Aorta (tissue), 5 donors: ENCODE results near the gene EFEMP2. TPM values are rescaled to one million over a fixed set of nuclear protein-coding genes. Genes with fewer than 3 reads are reported as not detected.
"Not testable (repeated sequence)": the region's sequence is repeated elsewhere in the genome, so short reads cannot be mapped to it uniquely, and the experiment has no call there.

Experiments used
- ATAC-seq: fragments of 200-7000 bp; cut with Tn5 transposase; one replicate; pipeline ENCODE4 v1.9.1; 2022; ENCODE audit warnings: moderate library complexity; ENCODE audit not compliant: low FRiP score
- DNase-seq, 2 donors: peaks; one replicate each; pipeline ENCODE4 v3.0.0-alpha.2; 2020
- H3K27ac ChIP-seq, 2 donors: one replicate each; pipeline ENCODE4 v1.5.1; 2013; ENCODE audit warnings: low read length in 2 of 2, mild to moderate bottlenecking in 2 of 2, moderate library complexity in 2 of 2, control low read depth in 1 of 2, inconsistent platforms in 1 of 2, low read depth in 1 of 2
- H3K27me3 ChIP-seq, 2 donors: one replicate each; pipeline ENCODE4 v1.6.1; 2013; ENCODE audit warnings: control low read depth in 1 of 2, low read length in 1 of 2, mild to moderate bottlenecking in 1 of 2, moderate library complexity in 1 of 2; ENCODE audit not compliant: insufficient read depth in 2 of 2, control insufficient read depth in 1 of 2
- H3K36me3 ChIP-seq, 2 donors: one replicate each; pipeline ENCODE4 v1.6.1; 2013; ENCODE audit warnings: control low read depth in 1 of 2, low read length in 1 of 2, mild to moderate bottlenecking in 1 of 2; ENCODE audit not compliant: insufficient read depth in 2 of 2, control insufficient read depth in 1 of 2
- H3K4me1 ChIP-seq, 2 donors: one replicate each; pipeline ENCODE4 v1.6.1; 2013; ENCODE audit warnings: low read length in 2 of 2, control low read depth in 1 of 2, mild to moderate bottlenecking in 1 of 2, moderate library complexity in 1 of 2; ENCODE audit not compliant: insufficient read depth in 2 of 2, control insufficient read depth in 1 of 2
- H3K4me3 ChIP-seq, 2 donors: one replicate each; pipeline ENCODE4 v1.5.1; 2013; ENCODE audit warnings: low read length in 2 of 2, control low read depth in 1 of 2, mild to moderate bottlenecking in 1 of 2
- H3K9me3 ChIP-seq: one replicate; pipeline ENCODE4 v1.6.1; 2013; ENCODE audit warnings: mild to moderate bottlenecking, low read length; ENCODE audit not compliant: control insufficient read depth
- WGBS, 2 donors: extraction: QIAGEN DNeasy Blood & Tissue Kit; methylation state at CpG; one replicate each; pipeline ENCODE4 v1.1.7; 2013; 5-methylcytosine and 5-hydroxymethylcytosine counted together
- intact Hi-C, 2 donors: fragments of 100-400 bp; cut with DNase I; formaldehyde crosslinking; loops; one replicate each; pipeline versions ENCODE4 v1.14.2 to v1.15.0; 2022
- polyA plus RNA-seq, 2 donors: library from polyadenylated mRNA; stranded (reverse); fragments of 200-250 nt; gene quantifications; one replicate each; pipeline ENCODE4 v1.2.3, GENCODE V29; 2013
- total RNA-seq, 2 donors: library from RNA; stranded (reverse); fragmentation: NEBNext Ultra II Directional; extraction: Animal tissue kit (Norgen Biotek cat#: 25700); gene quantifications; one replicate each; pipeline ENCODE4 v1.2.1, GENCODE V29; 2021
- donor health status: healthy with polysubstance abuse.
- donor health status: Bipolar disorder and iron deficiency.
- donor health status: DM: no; HTN: no; CAD: no.
- donor health status: DM: no; HTN: no; CAD: no.
- donor health status: DM: yes; HTN: yes; CAD: no.

The EFEMP2 gene
- total and polyA plus RNA-seq, 4 donors = 136 to 224 (median 162) TPM

GRCh38 chr11:65850217-65851082 lies 22.1 kb downstream of the EFEMP2 start:
- H3K27me3 ChIP-seq = no peaks in the 10 kb centered on the region
- peaks cover 3 to 9% of the 10 kb centered on the region in 2 donors for H3K36me3 ChIP-seq
- no peaks in the 10 kb centered on the region for H3K4me1 ChIP-seq
- WGBS, 2 donors = 71 to 73% methylated on average over 20 of the region's 20 CpGs
- no peaks in the 10 kb centered on the region for H3K9me3 ChIP-seq
- no peak for ATAC-seq
- no peak overlapping the region for H3K27ac ChIP-seq
- intact Hi-C loops = no loop called here
- peak in 1 of 2 donors; percentile 73 for DNase-seq
- no peak overlapping the region for H3K4me3 ChIP-seq

GRCh38 chr11:65849771-65850216 lies 22.8 kb downstream of the EFEMP2 start:
- intact Hi-C loops = no loop called here
- peak in 1 of 2 donors; percentile 70 for DNase-seq
- WGBS, 2 donors = 39 to 49% methylated on average over 16 of the region's 16 CpGs

GRCh38 chr11:65849366-65849765 lies 23.2 kb downstream of the EFEMP2 start:
- ATAC-seq (no peak), DNase-seq (peak in 1 of 2 donors; percentile 61)
- Histone ChIP-seq H3K9me3 (no peaks in the 10 kb centered on the region), H3K4me3 (no peak overlapping the region), H3K36me3 (peaks cover 0 to 7% of the 10 kb centered on the region in 2 donors), H3K4me1 (no peaks in the 10 kb centered on the region), H3K27ac (no peak overlapping the region), H3K27me3 (no peaks in the 10 kb centered on the region)
- intact Hi-C loops = no loop called here
- WGBS, 2 donors = 78 to 79% methylated on average over 8 of the region's 8 CpGs

More at GRCh38 chr11:65849771-65850216, 22.8 kb downstream of the EFEMP2 start:
- H3K4me1 ChIP-seq = no peaks in the 10 kb centered on the region
- no peak for ATAC-seq
- no peak overlapping the region for H3K27ac ChIP-seq
- no peaks in the 10 kb centered on the region for H3K27me3 ChIP-seq
- no peak overlapping the region for H3K4me3 ChIP-seq
- peaks cover 0 to 8% of the 10 kb centered on the region in 2 donors for H3K36me3 ChIP-seq
- no peaks in the 10 kb centered on the region for H3K9me3 ChIP-seq

- H3K27ac ChIP-seq, intact Hi-C loops, ATAC-seq, H3K36me3 ChIP-seq, H3K4me1 ChIP-seq, H3K9me3 ChIP-seq, H3K4me3 ChIP-seq, H3K27me3 ChIP-seq: not testable (repeated sequence)
- DNase-seq = peak in 1 of 2 donors; percentile 42
- 47 to 53% methylated on average over 7 of the region's 7 CpGs for WGBS, 2 donors
Observed at GRCh38 chr11:65848693-65849092, 23.9 kb downstream of the EFEMP2 start.

- Histone ChIP-seq H3K4me1 (no peaks in the 10 kb centered on the region), H3K27me3 (no peaks in the 10 kb centered on the region), H3K4me3 (no peak overlapping the region), H3K9me3 (no peaks in the 10 kb centered on the region), H3K36me3 (peaks cover 0 to 2% of the 10 kb centered on the region in 2 donors), H3K27ac (no peak overlapping the region)
- no peak for DNase-seq
- ATAC-seq = no peak
- intact Hi-C loops = no loop called here
- WGBS, 2 donors = 87 to 91% methylated on average over 3 of the region's 3 CpGs
Observed at GRCh38 chr11:65847746-65848145, 24.9 kb downstream of the EFEMP2 start.

- 89% methylated on average over 10 of the region's 10 CpGs for WGBS, 2 donors
- no peak overlapping the region for H3K4me3 ChIP-seq
- no peak overlapping the region for H3K27ac ChIP-seq
- no peaks in the 10 kb centered on the region for H3K27me3 ChIP-seq
- no peaks in the 10 kb centered on the region for H3K36me3 ChIP-seq
- ATAC-seq (no peak), DNase-seq (no peak)
- H3K9me3 ChIP-seq = no peaks in the 10 kb centered on the region
- intact Hi-C loops = no loop called here
- no peaks in the 10 kb centered on the region for H3K4me1 ChIP-seq
Observed at GRCh38 chr11:65844231-65844872, 28.2 kb downstream of the EFEMP2 start.

GRCh38 chr11:65843811-65844210 lies 28.8 kb downstream of the EFEMP2 start:
- Histone ChIP-seq H3K27ac (no peak overlapping the region), H3K36me3 (no peaks in the 10 kb centered on the region), H3K27me3 (no peaks in the 10 kb centered on the region), H3K4me1 (no peaks in the 10 kb centered on the region), H3K4me3 (no peak overlapping the region), H3K9me3 (no peaks in the 10 kb centered on the region)
- DNase-seq (no peak), ATAC-seq (no peak)
- WGBS, 2 donors = 94 to 95% methylated on average over 3 of the region's 3 CpGs
- intact Hi-C loops = no loop called here

- WGBS, 2 donors = 96 to 97% methylated on average over 4 of the region's 4 CpGs
- H3K27ac ChIP-seq = no peak overlapping the region
- H3K36me3 ChIP-seq = no peaks in the 10 kb centered on the region
- no peaks in the 10 kb centered on the region for H3K9me3 ChIP-seq
- no peak overlapping the region for H3K4me3 ChIP-seq
- DNase-seq (no peak), ATAC-seq (no peak)
- H3K4me1 ChIP-seq = no peaks in the 10 kb centered on the region
- H3K27me3 ChIP-seq = no peaks in the 10 kb centered on the region
- intact Hi-C loops = no loop called here
Observed at GRCh38 chr11:65842144-65842543, 30.5 kb downstream of the EFEMP2 start.
